ENCODE results near the gene DNPH1. TPM values are rescaled to one million over a fixed set of nuclear protein-coding genes. Genes with fewer than 3 reads are reported as not detected.

DNPH1 gene
- total RNA-seq, 4 donors from 2014 or later: 23.4 to 68.4 (median 33.2) TPM

DNA sequence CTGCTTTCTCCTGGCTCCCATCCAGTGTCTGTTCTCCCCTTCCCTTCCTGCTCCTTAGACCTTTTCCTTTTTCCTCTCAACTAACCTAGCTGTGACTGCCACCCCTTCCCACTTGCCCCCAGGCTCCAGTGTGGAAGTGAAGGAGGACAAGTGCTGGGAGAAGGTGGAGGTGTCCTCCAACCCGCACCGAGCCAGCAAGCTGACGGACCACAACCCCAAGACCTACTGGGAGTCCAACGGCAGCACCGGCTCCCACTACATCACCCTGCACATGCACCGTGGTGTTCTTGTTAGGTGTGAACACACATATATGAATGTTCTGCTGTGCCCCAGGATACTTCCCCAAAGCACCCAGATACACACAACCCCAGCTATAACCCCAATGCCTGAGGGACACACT is 28.7 kb downstream of the DNPH1 start:
- H3K27ac ChIP-seq: no peak overlapping the region
- DNase-seq: no peak
- no peak overlapping the region for H3K4me3 ChIP-seq
- TF ChIP-seq POLR2A (IDR thresholded peaks at IDR 0.05): no peak
- TF ChIP-seq, protein P1, sequence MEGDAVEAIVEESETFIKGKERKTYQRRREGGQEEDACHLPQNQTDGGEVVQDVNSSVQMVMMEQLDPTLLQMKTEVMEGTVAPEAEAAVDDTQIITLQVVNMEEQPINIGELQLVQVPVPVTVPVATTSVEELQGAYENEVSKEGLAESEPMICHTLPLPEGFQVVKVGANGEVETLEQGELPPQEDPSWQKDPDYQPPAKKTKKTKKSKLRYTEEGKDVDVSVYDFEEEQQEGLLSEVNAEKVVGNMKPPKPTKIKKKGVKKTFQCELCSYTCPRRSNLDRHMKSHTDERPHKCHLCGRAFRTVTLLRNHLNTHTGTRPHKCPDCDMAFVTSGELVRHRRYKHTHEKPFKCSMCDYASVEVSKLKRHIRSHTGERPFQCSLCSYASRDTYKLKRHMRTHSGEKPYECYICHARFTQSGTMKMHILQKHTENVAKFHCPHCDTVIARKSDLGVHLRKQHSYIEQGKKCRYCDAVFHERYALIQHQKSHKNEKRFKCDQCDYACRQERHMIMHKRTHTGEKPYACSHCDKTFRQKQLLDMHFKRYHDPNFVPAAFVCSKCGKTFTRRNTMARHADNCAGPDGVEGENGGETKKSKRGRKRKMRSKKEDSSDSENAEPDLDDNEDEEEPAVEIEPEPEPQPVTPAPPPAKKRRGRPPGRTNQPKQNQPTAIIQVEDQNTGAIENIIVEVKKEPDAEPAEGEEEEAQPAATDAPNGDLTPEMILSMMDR (IDR thresholded peaks at IDR 0.05): no peak
- H3K27me3 ChIP-seq: no peaks in the 10 kb centered on the region
- no peaks in the 10 kb centered on the region for H3K4me1 ChIP-seq
- H3K9me3 ChIP-seq: no peaks in the 10 kb centered on the region
- intact Hi-C loops (cut with DNase I; ENCODE audit: low total_unique reads): no loop called here
- H3K36me3 ChIP-seq: no peaks in the 10 kb centered on the region

DNA sequence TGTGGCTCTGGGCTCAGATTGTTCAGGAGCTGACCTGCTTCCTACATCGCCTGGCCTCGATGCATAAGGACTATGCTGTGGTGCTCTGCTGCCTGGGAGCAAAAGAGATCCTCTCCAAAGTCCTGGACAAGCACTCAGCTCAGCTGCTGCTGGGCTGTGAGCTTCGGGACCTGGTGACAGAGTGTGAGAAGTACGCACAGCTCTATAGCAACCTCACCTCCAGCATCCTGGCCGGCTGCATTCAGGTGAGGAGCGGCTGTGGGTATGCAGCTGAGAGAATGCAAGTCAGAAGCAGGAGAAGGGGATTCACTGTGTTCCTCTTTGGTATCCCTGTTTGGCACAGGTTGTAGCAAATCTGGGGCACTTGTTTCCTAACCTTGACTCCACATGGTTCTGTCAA is 29.4 kb downstream of the DNPH1 start:
- H3K9me3 ChIP-seq: no peaks in the 10 kb centered on the region
- H3K27ac ChIP-seq: no peak overlapping the region
- intact Hi-C loops (cut with DNase I; ENCODE audit: low total_unique reads): no loop called here
- no peak for DNase-seq
- TF ChIP-seq POLR2A (IDR thresholded peaks at IDR 0.05): no peak
- TF ChIP-seq, protein P1 (IDR thresholded peaks at IDR 0.05): no peak
- no peaks in the 10 kb centered on the region for H3K27me3 ChIP-seq
- no peaks in the 10 kb centered on the region for H3K36me3 ChIP-seq
- H3K4me3 ChIP-seq: no peak overlapping the region
- H3K4me1 ChIP-seq: no peaks in the 10 kb centered on the region

DNA sequence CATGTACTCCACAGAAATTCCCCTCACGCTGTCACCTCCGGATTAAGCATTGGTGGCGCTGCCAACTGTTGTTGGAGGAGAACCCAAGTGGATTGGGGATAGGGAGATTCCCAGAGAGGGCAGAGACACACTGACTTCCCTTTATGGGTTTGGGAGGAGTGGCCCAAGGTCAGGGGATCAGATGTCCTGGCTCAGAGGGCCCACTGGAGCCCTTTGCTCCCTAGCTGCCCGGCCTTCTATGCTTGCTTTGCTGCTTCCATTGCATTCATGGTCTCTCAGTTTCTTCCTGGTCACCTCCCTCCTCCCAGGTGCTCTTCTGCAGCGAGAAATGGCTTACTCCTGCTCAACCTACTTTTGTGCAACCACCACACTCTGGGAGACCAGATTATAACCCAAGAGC is 32.9 kb downstream of the DNPH1 start:
- intact Hi-C loops (cut with DNase I; ENCODE audit: low total_unique reads): no loop called here
- no peak for DNase-seq
- Histone ChIP-seq H3K9me3 (no peaks in the 10 kb centered on the region), H3K27ac (no peak overlapping the region), H3K4me1 (no peaks in the 10 kb centered on the region), H3K27me3 (no peaks in the 10 kb centered on the region), H3K4me3 (no peak overlapping the region), H3K36me3 (no peaks in the 10 kb centered on the region)
- TF ChIP-seq, protein P1 (IDR thresholded peaks at IDR 0.05): no peak
- no peak for TF ChIP-seq POLR2A (IDR thresholded peaks at IDR 0.05)

DNA sequence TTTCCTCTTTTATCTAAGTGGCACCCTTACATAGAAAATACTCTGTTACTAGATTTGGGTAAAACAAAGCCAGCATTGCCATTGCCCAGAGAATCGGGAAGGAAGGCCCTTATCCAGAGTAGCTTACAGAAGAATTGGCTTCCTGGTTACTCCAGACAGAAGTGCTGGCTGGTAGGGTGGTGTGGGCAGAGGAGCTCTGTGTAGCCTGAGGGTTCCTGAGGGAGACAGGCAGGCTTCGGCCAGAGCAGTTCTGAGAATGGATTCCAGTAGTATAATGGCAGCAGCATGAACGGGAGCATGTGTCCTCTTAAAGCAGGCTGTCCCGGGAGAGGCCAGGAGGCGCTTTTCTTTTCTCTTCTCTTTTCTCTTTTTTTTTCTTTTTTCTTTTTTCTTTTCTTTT is 35.4 kb downstream of the DNPH1 start:
- no peaks in the 10 kb centered on the region for H3K36me3 ChIP-seq
- TF ChIP-seq, protein P1 (IDR thresholded peaks at IDR 0.05): no peak
- no peak for TF ChIP-seq POLR2A (IDR thresholded peaks at IDR 0.05)
- no peaks in the 10 kb centered on the region for H3K27me3 ChIP-seq
- intact Hi-C loops (cut with DNase I; ENCODE audit: low total_unique reads): no loop called here
- DNase-seq: no peak
- H3K27ac ChIP-seq: no peak overlapping the region
- no peaks in the 10 kb centered on the region for H3K4me1 ChIP-seq
- H3K4me3 ChIP-seq: no peak overlapping the region
- H3K9me3 ChIP-seq: no peaks in the 10 kb centered on the region

DNA sequence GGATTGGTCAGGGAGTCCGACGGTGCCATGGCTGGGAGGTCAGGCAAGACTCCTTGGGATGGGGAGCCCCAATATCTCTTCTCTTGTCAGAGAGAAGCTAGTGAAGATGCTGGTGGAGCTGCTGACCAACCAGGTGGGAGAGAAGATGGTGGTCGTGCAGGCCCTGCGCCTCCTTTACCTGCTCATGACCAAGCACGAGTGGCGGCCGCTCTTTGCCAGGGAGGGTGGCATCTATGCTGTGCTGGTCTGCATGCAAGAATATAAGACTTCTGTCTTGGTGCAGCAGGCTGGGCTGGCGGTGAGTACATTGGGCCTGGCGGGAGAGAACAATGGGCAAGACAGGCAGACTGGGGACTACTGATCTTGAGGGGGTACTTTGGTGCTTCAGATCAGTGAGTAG is 36.4 kb downstream of the DNPH1 start:
- DNase-seq: no peak
- H3K4me1 ChIP-seq: no peaks in the 10 kb centered on the region
- TF ChIP-seq POLR2A (IDR thresholded peaks at IDR 0.05): no peak
- TF ChIP-seq, protein P1 (IDR thresholded peaks at IDR 0.05): no peak
- H3K36me3 ChIP-seq: no peaks in the 10 kb centered on the region
- no peak overlapping the region for H3K27ac ChIP-seq
- H3K27me3 ChIP-seq: no peaks in the 10 kb centered on the region
- H3K4me3 ChIP-seq: no peak overlapping the region
- H3K9me3 ChIP-seq: no peaks in the 10 kb centered on the region
- intact Hi-C loops (cut with DNase I; ENCODE audit: low total_unique reads): no loop called here

All from uterus (tissue), 4 donors.